GM10266 (cell line): ENCODE measurements around the gene SUGCT.

Experiments
- DNase-seq: peaks from one replicate; pipeline ENCODE4 v3.0.0; 2012; ENCODE audit errors: extremely low spot score
- TF ChIP-seq, protein P1 (sequence below): IDR thresholded peaks from 2 replicates; pipeline ENCODE4 v1.5.1; 2012; ENCODE audit warnings: mild to moderate bottlenecking, low read depth; ENCODE audit not compliant: control insufficient read depth, insufficient read depth; ENCODE audit errors: missing control alignments

Gene SUGCT

DNA sequence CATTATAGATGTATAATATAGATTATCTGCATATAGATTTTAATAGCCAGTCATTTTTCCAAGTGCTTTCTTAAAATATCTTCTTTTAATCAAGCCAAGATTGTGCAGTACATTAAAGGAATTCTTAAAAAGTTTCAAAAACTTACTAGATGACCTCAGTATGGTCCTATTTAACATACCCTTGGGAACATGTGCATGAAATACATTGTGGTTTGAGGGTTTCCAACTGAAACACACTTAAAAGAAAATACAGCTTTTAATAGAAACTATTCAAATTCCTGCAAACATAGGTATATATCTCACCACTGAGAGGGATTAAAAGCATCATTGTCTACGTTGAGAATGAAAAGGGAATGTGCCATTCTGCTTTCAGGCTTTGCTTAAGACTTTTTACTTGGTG, 364.9 kb downstream of the SUGCT start:
- no peak for DNase-seq
- TF ChIP-seq, protein P1, sequence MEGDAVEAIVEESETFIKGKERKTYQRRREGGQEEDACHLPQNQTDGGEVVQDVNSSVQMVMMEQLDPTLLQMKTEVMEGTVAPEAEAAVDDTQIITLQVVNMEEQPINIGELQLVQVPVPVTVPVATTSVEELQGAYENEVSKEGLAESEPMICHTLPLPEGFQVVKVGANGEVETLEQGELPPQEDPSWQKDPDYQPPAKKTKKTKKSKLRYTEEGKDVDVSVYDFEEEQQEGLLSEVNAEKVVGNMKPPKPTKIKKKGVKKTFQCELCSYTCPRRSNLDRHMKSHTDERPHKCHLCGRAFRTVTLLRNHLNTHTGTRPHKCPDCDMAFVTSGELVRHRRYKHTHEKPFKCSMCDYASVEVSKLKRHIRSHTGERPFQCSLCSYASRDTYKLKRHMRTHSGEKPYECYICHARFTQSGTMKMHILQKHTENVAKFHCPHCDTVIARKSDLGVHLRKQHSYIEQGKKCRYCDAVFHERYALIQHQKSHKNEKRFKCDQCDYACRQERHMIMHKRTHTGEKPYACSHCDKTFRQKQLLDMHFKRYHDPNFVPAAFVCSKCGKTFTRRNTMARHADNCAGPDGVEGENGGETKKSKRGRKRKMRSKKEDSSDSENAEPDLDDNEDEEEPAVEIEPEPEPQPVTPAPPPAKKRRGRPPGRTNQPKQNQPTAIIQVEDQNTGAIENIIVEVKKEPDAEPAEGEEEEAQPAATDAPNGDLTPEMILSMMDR, result no peak

DNA sequence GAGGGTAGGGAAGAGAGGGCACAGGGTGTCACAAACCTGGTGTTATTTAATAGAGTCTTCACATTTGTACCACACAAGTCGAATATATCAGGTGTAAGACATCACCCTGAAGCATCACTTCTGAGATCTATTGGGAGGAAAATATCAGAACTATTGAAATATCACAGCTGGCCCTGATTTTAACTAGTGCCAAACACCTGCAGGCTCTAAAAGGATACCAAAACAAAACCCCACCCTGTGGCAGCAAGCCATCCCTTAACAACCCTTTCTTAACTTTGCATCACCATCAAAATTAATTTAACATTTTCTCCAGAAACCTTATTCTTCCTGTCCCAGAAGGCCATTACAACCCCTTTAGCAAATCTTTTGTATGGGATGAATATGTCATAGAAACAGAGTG, 365.4 kb downstream of the SUGCT start:
- no peak for DNase-seq
- TF ChIP-seq, protein P1, result no peak

DNA sequence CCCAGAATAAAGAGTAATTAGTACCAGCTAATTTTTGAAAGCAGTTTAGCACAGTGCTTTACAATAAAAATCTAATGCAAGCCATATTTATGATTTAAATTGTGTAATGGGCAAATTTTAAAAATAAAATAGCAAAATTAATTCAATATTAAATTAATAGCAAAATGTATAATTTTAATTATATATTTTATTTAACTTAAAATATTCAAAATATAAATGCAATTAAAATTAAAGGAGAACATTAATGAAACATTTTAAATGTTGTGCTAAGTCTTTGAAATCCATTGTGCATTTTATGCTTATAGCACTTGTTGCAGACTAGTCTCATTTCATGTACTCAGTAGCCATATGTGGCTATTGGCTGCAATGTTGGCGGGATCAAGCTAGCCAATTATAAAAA, 367.6 kb downstream of the SUGCT start:
- no peak for DNase-seq
- TF ChIP-seq, protein P1, result no peak

DNA sequence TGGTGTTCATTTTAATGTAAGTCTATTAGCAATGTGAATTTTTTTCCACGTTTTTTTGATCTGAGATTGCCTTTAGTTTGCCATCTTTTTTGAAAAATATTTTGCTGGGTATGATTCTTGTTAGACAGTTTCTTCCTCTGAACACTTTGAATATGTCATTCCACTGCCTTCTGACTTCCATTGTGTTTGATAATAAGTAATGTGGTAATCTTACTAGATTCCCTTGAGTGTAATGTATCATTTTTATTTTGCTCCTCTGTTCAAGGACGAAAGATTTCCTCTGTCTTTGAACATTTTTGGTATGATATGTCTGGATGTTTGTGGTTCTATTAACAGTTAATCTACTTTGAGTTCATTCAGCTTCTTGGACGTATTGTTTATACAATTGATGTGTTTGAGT, 371.4 kb downstream of the SUGCT start:
- TF ChIP-seq, protein P1, result no peak
- no peak for DNase-seq

DNA sequence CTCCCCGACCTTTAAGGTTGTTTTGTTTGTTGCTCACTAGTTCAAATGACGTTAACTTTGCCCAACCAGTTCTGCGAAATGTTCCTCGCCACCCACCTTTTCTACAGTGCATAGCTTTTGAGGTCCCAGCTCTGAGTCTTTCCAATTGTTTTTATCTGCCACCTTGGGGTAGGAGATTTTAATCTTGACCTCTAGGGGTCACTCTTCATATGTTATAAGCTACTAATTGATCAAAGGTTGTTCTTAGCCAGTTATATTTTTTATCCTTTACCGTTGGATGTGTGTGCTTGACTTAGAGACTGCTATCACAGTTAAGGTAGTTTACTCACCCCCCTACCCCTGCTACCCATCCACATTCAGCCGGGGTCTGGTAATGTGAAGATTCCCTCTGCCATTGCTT, 372.4 kb downstream of the SUGCT start:
- peak; percentile 18 for DNase-seq
- TF ChIP-seq, protein P1, result peak; percentile 50

DNA sequence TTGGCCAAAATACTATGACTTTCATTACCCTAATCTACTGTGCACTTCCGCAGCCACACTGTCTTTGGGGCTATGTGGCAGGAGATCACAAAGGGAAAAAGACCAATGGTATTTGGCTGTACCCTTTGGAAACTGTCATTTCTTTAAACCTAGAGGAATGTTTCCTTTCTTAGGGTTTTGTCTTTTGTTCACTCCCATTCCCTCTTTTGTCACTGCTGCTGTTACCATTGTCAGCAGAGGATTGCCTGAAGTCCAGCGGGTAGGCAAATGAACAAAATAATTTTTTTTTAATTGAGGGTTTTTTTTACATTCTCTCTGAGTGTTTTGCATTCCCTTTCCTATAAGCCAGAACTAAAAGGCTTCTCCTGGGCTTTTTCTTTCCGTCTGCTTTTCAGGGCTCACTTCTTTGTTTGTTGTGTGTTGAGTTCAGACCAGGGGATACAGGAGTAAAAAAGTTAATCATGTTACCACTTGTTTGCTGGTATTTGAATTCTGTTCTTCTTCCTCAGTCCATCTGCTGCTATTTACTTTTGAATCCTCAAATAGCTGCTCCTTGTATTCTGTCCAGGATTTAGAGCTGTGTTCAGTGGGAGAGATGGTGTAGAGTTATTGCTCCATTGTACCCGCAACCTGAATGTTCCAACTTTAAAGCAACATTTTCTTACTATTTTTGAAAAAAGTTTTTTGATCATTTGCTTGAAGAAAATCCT, 374.6 kb downstream of the SUGCT start:
- no peak for DNase-seq
- TF ChIP-seq, protein P1, result no peak

DNA sequence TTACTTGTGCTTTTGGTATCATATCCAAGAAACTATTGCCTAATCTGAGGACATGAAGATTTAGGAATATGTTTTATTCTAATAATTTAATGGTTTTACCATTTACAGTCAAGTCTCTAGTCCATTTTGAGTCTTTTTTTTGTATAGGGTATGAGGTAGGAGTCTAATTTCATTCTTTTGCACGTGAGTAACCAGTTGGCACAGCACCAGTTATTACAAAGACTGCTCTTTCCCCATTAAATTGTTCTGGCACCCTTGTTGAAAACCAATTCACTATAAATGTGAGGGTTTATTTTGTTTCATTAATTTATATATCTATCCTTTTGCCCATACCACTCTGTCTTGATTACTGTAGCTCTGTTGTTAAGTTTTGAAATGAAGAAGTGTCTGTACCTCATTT, 381.6 kb downstream of the SUGCT start:
- no peak for DNase-seq
- TF ChIP-seq, protein P1, result no peak
